GM19467 (cell line): Measurements from ENCODE around the gene PLEKHA6.
"Not testable (repeated sequence)": the region's sequence is repeated elsewhere in the genome, so short reads cannot be mapped to it uniquely, and the experiment has no call there.

Source experiments
- ATAC-seq: cut with Tn5 transposase; IDR thresholded peaks from one replicate; pipeline ENCODE4 v1.9.1; 2021; ENCODE audit warnings: mild to moderate bottlenecking, moderate library complexity; ENCODE audit not compliant: unreplicated experiment

The PLEKHA6 gene

GRCh38 chr1:204337036-204337429, 22.7 kb downstream of the PLEKHA6 start:
- ATAC-seq: no peak

- no peak for ATAC-seq
Measured at GRCh38 chr1:204336421-204337035, 23.2 kb downstream of the PLEKHA6 start.

GRCh38 chr1:204335533-204335932, 24.2 kb downstream of the PLEKHA6 start:
- no peak for ATAC-seq

GRCh38 chr1:204335085-204335484, 24.6 kb downstream of the PLEKHA6 start:
- no peak for ATAC-seq

- no peak for ATAC-seq
Measured at GRCh38 chr1:204334455-204334854, 25.3 kb downstream of the PLEKHA6 start.

- ATAC-seq: no peak
Measured at GRCh38 chr1:204333427-204333826, 26.3 kb downstream of the PLEKHA6 start.

GRCh38 chr1:204331847-204332487, 27.8 kb downstream of the PLEKHA6 start:
- ATAC-seq: no peak

GRCh38 chr1:204331275-204331674, 28.5 kb downstream of the PLEKHA6 start:
- ATAC-seq: no peak

- not testable (repeated sequence) for ATAC-seq
Measured at GRCh38 chr1:204327870-204328269, 31.9 kb downstream of the PLEKHA6 start.

GRCh38 chr1:204327359-204327758, 32.4 kb downstream of the PLEKHA6 start:
- ATAC-seq: no peak

- ATAC-seq: no peak
Measured at GRCh38 chr1:204326771-204327300, 32.9 kb downstream of the PLEKHA6 start.

- ATAC-seq: no peak
Measured at GRCh38 chr1:204325944-204326343, 33.8 kb downstream of the PLEKHA6 start.

- ATAC-seq: no peak
Measured at GRCh38 chr1:204323887-204324286, 35.8 kb downstream of the PLEKHA6 start.

- no peak for ATAC-seq
Measured at GRCh38 chr1:204322339-204322868, 37.3 kb downstream of the PLEKHA6 start.

GRCh38 chr1:204321665-204322064, 38.1 kb downstream of the PLEKHA6 start:
- ATAC-seq: no peak

- ATAC-seq: no peak
Measured at GRCh38 chr1:204321051-204321450, 38.7 kb downstream of the PLEKHA6 start.

GRCh38 chr1:204320382-204320804, 39.3 kb downstream of the PLEKHA6 start:
- ATAC-seq: no peak

GRCh38 chr1:204319462-204319861, 40.3 kb downstream of the PLEKHA6 start:
- ATAC-seq: no peak

- no peak for ATAC-seq
Measured at GRCh38 chr1:204319027-204319426, 40.7 kb downstream of the PLEKHA6 start.

GRCh38 chr1:204318324-204318723, 41.4 kb downstream of the PLEKHA6 start:
- ATAC-seq: no peak

GRCh38 chr1:204317170-204317569, 42.6 kb downstream of the PLEKHA6 start:
- no peak for ATAC-seq

GRCh38 chr1:204316164-204316563, 43.6 kb downstream of the PLEKHA6 start:
- no peak for ATAC-seq
